Mucosa of stomach (tissue), 1 donor: ENCODE results near the gene HCRT.
"Not testable (repeated sequence)": the region's sequence is repeated elsewhere in the genome, so short reads cannot be mapped to it uniquely, and the experiment has no call there.

ENCODE experiments used
- H3K27me3 ChIP-seq: one replicate; pipeline ENCODE4 v1.7.0; 2013; ENCODE audit warnings: mild to moderate bottlenecking, low read length; ENCODE audit not compliant: control insufficient read depth, insufficient read depth
- H3K36me3 ChIP-seq: one replicate; pipeline ENCODE4 v1.7.0; 2013; ENCODE audit warnings: low read length; ENCODE audit not compliant: control insufficient read depth, insufficient read depth
- H3K4me1 ChIP-seq: one replicate; pipeline ENCODE4 v1.7.0; 2013; ENCODE audit warnings: mild to moderate bottlenecking, low read length; ENCODE audit not compliant: control insufficient read depth, insufficient read depth
- H3K4me3 ChIP-seq: one replicate; pipeline ENCODE4 v1.7.0; 2013; ENCODE audit warnings: low read length
- H3K9ac ChIP-seq: one replicate; pipeline ENCODE4 v1.7.0; 2013; ENCODE audit warnings: mild to moderate bottlenecking, low read length, moderate library complexity
- H3K9me3 ChIP-seq: one replicate; pipeline ENCODE4 v1.7.0; 2013; ENCODE audit warnings: mild to moderate bottlenecking, low read length, moderate library complexity; ENCODE audit not compliant: control insufficient read depth
- donor health status: Pancreatic carcinoma.

Gene HCRT

GRCh38 chr17:42184713-42185620 lies at the start of gene HCRT:
Gene HCRT (minus strand): TSS chr17:42185452. CDS start chr17:42185365, 87 bp downstream.
- Histone ChIP-seq H3K4me1 (peaks cover 44% of the 10 kb centered on the region), H3K36me3 (no peaks in the 10 kb centered on the region), H3K4me3 (no peak within 1 kb of the TSS), H3K9ac (peak within 1 kb of the TSS; percentile 5), H3K27me3 (peaks cover 21% of the 10 kb centered on the region), H3K9me3 (no peaks in the 10 kb centered on the region)

GRCh38 chr17:42233994-42234393 lies 48.7 kb upstream of the HCRT start:
- no peaks in the 10 kb centered on the region for H3K36me3 ChIP-seq
- H3K27me3 ChIP-seq = no peaks in the 10 kb centered on the region
- no peak overlapping the region for H3K4me3 ChIP-seq
- no peaks in the 10 kb centered on the region for H3K9me3 ChIP-seq
- no peaks in the 10 kb centered on the region for H3K4me1 ChIP-seq
- no peak overlapping the region for H3K9ac ChIP-seq

GRCh38 chr17:42233156-42233555 lies 47.9 kb upstream of the HCRT start:
- H3K4me1 ChIP-seq = no peaks in the 10 kb centered on the region

GRCh38 chr17:42230225-42230624 lies 45.0 kb upstream of the HCRT start:
- Histone ChIP-seq H3K36me3 (no peaks in the 10 kb centered on the region), H3K9me3 (no peaks in the 10 kb centered on the region), H3K4me1 (no peaks in the 10 kb centered on the region), H3K4me3 (no peak overlapping the region), H3K27me3 (no peaks in the 10 kb centered on the region), H3K9ac (no peak overlapping the region)

More at GRCh38 chr17:42233156-42233555, 47.9 kb upstream of the HCRT start:
- Histone ChIP-seq H3K27me3 (no peaks in the 10 kb centered on the region), H3K4me3 (no peak overlapping the region), H3K36me3 (no peaks in the 10 kb centered on the region), H3K9me3 (no peaks in the 10 kb centered on the region), H3K9ac (no peak overlapping the region)

GRCh38 chr17:42227849-42228700 lies 42.8 kb upstream of the HCRT start:
- no peaks in the 10 kb centered on the region for H3K4me1 ChIP-seq
- H3K36me3 ChIP-seq = no peaks in the 10 kb centered on the region
- H3K9ac ChIP-seq = no peak overlapping the region
- H3K9me3 ChIP-seq = no peaks in the 10 kb centered on the region
- no peaks in the 10 kb centered on the region for H3K27me3 ChIP-seq
- H3K4me3 ChIP-seq = no peak overlapping the region

GRCh38 chr17:42225646-42226045 lies 40.4 kb upstream of the HCRT start:
- Histone ChIP-seq H3K36me3 (no peaks in the 10 kb centered on the region), H3K4me1 (no peaks in the 10 kb centered on the region), H3K4me3 (no peak overlapping the region), H3K9me3 (no peaks in the 10 kb centered on the region), H3K9ac (no peak overlapping the region), H3K27me3 (no peaks in the 10 kb centered on the region)

GRCh38 chr17:42224651-42225050 lies 39.4 kb upstream of the HCRT start:
- H3K36me3 ChIP-seq = no peaks in the 10 kb centered on the region
- no peak overlapping the region for H3K9ac ChIP-seq
- no peak overlapping the region for H3K4me3 ChIP-seq
- no peaks in the 10 kb centered on the region for H3K9me3 ChIP-seq
- no peaks in the 10 kb centered on the region for H3K27me3 ChIP-seq
- H3K4me1 ChIP-seq = no peaks in the 10 kb centered on the region

- H3K4me3 ChIP-seq = no peak overlapping the region
- no peak overlapping the region for H3K9ac ChIP-seq
- no peaks in the 10 kb centered on the region for H3K27me3 ChIP-seq
- H3K9me3 ChIP-seq = no peaks in the 10 kb centered on the region
- H3K36me3 ChIP-seq = no peaks in the 10 kb centered on the region
- H3K4me1 ChIP-seq = no peaks in the 10 kb centered on the region
Measured at GRCh38 chr17:42221886-42222745, 36.9 kb upstream of the HCRT start.

- not testable (repeated sequence) for H3K27me3 ChIP-seq, H3K36me3 ChIP-seq, H3K4me1 ChIP-seq, H3K4me3 ChIP-seq, H3K9ac ChIP-seq, H3K9me3 ChIP-seq
Measured at GRCh38 chr17:42219280-42219679, 34.0 kb upstream of the HCRT start.

- Histone ChIP-seq H3K9ac (no peak overlapping the region), H3K4me3 (no peak overlapping the region), H3K36me3 (peaks cover 3% of the 10 kb centered on the region), H3K4me1 (no peaks in the 10 kb centered on the region), H3K9me3 (no peaks in the 10 kb centered on the region), H3K27me3 (no peaks in the 10 kb centered on the region)
Measured at GRCh38 chr17:42214156-42214555, 28.9 kb upstream of the HCRT start.

GRCh38 chr17:42212382-42212781 lies 27.1 kb upstream of the HCRT start:
- peaks cover 3% of the 10 kb centered on the region for H3K36me3 ChIP-seq
- H3K4me3 ChIP-seq = no peak overlapping the region
- H3K27me3 ChIP-seq = no peaks in the 10 kb centered on the region
- no peaks in the 10 kb centered on the region for H3K9me3 ChIP-seq
- H3K4me1 ChIP-seq = no peaks in the 10 kb centered on the region
- H3K9ac ChIP-seq = no peak overlapping the region
